ENCODE data around the gene CCDC83. TPM values are rescaled to one million over a fixed set of nuclear protein-coding genes. Genes with fewer than 3 reads are reported as not detected.
"Not testable (repeated sequence)": the region's sequence is repeated elsewhere in the genome, so short reads cannot be mapped to it uniquely, and the experiment has no call there.

The CCDC83 gene
- total RNA-seq, 1 experiment from 2014 or later = not detected

DNA sequence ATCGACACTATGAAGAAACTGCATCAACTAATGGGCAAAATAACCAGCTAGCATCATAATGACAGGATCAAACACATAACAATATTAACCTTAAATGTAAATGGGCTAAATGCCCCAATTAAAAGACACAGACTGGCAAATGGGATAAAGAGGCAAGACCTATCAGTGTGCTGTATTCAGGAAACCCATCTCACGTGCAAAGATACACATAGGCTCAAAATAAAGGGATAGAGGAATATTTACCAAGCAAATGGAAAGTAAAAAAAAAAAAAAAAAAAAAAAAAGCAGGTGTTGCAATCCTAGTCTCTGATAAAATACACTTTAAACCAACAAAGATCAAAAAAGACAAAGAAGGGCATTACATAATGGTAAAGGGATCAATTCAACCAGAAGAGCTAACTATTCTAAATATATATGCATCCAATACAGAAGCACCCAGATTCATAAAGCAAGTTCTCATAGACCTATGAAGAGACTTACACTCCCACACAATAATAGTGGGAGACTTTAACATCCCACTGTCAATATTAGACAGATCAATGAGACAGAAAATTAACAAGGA, 71.6 kb downstream of the CCDC83 start:
- DNase-seq (ENCODE audit: low spot score); in situ Hi-C loops (cut with HindIII; ENCODE audit: low sequenced_read_pairs): not testable (repeated sequence)

DNA sequence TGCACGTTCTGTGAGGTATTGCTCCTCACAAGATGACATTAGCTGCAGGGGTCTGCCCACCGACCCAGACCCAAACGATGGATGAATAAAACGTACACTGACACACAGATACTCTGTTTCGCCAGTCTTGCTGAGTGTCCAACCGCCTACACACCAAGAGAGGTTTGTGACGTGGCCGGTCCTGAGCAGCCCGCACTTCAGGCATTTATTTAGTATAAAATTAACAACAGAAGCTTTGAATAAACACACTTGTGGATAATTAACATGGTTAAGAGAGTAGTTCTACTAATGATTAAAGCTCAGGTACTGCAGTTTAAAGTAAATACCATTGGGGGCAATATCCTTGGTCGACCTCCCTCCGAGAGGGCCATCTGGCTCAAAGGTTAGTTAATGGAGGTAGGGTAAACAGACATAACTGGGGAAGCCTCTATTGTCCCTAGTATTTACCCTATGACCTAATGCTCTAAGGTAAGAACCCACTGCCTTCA, 75.7 kb downstream of the CCDC83 start:
- in situ Hi-C loops (cut with HindIII; ENCODE audit: low sequenced_read_pairs) = no loop called here
- DNase-seq (ENCODE audit: low spot score) = no peak

DNA sequence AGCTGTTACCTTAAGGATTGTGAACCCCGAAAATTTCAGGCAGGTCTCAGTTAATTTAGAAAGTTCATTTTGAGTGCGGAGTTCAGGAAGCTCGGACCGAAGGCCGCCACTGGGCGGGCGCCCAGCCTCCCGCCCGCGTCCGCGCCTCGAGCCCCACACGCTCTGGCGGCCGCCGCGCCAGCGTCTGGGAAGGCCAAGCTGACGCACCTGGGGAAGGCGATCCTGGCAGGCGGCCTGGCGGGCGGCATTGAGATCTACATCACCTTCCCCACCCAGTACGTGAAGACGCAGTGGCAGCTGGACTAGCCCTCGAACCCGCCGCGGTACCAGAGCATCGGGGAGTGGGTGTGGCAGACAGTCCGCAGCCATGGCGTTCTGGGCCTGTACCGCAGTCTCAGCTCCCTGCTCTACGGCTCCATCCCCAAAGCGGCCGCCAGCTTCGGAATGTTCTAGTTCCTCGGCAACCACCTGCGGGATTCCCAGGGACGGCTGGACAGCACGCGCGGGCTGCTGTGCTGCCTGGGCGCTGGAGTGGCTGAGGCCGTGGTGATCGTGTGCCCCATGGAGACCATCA, 79.5 kb downstream of the CCDC83 start:
- DNase-seq (ENCODE audit: low spot score) = no peak
- in situ Hi-C loops (cut with HindIII; ENCODE audit: low sequenced_read_pairs) = no loop called here

DNA sequence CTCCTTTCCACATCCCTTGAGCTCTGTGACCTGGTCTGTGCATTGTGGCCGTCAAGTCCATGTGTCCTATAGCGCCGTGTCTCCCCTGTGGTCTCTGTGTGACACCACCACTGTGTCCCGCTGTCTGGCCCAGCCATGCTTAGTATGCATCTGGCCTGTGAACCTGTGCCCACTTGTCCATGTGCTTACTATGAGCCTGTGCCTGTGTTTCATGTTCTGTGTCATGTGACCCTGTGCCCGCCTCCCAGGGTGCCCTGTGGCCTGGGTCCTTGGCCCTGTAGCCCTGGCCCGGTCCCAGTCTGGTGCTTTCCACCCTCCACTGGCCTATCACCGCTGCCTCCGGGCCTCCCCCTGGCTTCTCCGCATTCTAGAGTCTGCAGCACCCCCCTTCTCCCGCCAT, 80.6 kb downstream of the CCDC83 start:
- in situ Hi-C loops (cut with HindIII; ENCODE audit: low sequenced_read_pairs) = no loop called here

DNA sequence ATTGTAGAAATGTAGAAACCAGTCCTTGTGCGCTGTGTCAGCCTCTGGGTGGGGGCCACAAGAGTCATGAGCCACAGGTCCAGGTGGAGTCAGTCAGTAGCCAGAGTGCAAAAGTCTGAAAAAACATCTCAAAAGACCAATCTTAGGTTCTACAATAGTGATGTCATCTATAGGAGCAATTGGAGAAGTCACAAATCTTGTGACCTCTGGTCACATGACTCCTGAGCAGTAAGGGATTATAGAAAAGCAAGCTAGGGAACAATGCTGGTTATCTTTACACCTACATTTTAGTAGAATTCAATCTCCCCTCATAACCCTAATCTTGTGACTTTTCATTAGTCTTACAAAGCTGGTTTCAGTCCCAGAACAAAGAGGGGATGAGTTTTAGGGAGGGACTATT, 82.7 kb downstream of the CCDC83 start:
- in situ Hi-C loops (cut with HindIII; ENCODE audit: low sequenced_read_pairs) = no loop called here
- DNase-seq (ENCODE audit: low spot score) = no peak

More for the DNA sequence above, 80.6 kb downstream of the CCDC83 start:
- no peak for DNase-seq (ENCODE audit: low spot score)

DNA sequence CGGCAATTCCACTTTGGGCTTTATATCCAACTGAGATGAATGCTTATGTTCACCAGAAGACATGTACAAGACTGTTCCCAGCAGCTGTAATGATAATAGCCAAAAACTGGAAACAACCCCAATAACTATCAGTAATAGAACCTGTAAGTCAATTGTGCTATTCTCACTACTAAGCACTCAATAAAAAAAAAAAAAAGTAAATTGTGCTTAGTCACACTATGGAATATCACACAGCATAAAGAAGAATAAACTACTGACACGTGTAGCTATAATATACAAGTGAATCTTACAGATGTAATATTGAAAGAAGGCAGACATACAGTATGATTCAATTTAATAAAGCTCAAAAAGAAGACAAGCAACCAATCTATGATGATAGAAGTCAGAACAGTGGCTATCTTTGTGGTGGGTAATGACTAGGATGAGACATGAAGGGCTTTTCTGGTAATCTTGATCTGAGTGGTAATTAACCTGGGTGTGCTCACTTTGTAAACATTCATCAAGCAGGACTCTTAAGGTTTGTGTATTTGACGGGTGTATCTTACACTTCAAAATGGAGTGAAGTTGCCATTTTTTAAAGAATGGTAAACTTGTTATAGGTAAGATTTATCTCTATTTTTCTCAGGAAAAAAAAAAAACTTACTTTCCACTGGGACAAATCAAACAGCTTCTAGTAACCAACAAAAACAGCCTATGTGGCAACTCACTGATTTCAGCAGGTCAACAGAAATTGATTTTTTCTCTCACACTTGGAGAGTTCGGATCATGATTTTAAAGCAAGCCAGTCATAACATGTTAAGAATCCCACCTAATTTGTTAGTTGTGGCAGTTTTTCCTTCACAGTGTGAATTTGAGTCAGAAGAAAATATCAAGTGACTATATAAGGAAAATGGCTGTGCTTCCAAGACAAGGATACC, 84.2 kb downstream of the CCDC83 start:
- DNase-seq (ENCODE audit: low spot score) = no peak
- in situ Hi-C loops (cut with HindIII; ENCODE audit: low sequenced_read_pairs) = no loop called here

DNA sequence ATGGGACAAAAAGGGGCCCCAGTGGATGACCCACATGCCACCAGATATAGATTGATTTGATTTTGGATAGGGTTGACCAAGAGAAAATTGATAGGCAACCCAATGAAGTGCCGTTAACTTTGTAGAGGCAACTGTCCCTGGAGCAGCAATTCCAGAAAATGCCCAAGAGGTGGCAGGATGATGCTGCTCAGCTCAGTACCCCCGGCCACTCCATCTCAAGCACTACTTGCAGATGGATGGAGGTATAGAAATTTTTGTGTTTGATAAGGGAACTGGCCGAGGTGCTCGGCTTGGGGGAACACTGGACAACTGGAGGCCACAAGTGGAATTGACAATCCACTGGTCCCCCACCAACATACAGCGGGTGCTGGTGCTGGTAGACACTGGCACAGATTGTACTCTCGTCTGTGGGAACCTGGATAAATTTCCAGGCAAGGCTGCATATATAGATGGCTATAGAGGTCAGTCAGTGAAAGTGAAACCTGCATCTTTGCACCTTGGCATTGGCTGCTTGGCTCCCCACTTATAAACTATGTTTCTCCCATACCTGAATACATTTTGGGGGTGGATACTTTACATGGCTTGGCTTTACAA, 86.3 kb downstream of the CCDC83 start:
- no peak for DNase-seq (ENCODE audit: low spot score)

DNA sequence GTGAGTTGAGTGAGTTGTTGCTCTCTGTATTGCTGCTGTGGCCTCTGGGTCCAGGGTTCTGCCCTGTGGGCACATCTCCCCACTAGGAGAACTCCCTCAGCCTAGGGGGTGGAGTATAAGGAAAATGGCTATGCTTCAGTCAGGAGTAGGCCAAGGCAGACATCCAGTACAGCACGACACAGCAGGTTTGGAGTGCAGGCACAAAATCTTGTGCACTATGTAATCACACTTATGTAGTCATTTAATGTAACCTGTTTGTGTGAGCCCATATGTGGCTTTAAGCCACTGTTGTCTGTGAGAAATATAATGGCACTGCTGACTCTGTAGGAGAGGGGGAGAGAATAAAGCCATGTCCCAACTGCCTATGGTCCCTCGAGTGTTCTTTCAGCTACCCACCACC, 90.1 kb downstream of the CCDC83 start:
- in situ Hi-C loops (cut with HindIII; ENCODE audit: low sequenced_read_pairs) = no loop called here
- DNase-seq (ENCODE audit: low spot score) = no peak

More for the DNA sequence above, 86.3 kb downstream of the CCDC83 start:
- in situ Hi-C loops (cut with HindIII; ENCODE audit: low sequenced_read_pairs) = no loop called here

DNA sequence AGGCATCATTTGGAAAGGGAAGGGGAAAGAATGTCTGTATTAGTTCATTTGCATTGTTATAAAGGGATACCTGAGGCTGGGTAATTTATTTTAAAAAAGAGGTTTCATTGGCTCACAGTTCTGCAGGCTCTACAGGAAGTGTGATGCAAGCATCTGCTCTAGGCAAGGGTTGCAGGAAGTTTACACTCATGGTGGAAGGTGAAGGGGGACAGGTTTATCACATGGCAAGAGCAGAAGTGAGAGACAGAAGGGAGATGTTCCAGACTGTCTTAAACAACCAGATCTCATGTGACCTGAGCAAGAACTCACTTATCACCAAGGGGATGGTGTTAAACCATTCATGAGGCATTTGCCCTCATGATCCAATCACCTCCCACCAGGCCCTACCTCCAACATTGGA, 90.6 kb downstream of the CCDC83 start:
- in situ Hi-C loops (cut with HindIII; ENCODE audit: low sequenced_read_pairs) = no loop called here
- no peak for DNase-seq (ENCODE audit: low spot score)

DNA sequence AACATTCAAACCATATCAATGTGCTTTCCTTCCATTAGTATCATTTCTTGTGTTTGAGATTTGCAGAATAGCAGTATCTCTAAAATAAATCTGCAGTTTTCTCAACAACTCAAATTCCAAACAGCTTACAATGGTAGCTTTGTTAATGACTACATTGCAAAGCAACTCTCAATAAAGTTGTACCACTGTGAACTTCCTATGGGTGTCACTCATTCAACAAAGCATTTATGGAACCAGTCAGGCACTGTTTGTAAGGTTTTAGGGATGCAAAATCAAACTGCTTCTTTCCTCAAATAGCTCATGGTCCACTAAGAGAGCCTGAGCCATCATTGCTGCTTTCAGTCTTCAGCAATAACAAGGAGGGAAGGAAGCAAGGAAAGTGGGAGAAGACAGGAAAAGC, 91.0 kb downstream of the CCDC83 start:
- DNase-seq (ENCODE audit: low spot score) = no peak
- in situ Hi-C loops (cut with HindIII; ENCODE audit: low sequenced_read_pairs) = no loop called here

DNA sequence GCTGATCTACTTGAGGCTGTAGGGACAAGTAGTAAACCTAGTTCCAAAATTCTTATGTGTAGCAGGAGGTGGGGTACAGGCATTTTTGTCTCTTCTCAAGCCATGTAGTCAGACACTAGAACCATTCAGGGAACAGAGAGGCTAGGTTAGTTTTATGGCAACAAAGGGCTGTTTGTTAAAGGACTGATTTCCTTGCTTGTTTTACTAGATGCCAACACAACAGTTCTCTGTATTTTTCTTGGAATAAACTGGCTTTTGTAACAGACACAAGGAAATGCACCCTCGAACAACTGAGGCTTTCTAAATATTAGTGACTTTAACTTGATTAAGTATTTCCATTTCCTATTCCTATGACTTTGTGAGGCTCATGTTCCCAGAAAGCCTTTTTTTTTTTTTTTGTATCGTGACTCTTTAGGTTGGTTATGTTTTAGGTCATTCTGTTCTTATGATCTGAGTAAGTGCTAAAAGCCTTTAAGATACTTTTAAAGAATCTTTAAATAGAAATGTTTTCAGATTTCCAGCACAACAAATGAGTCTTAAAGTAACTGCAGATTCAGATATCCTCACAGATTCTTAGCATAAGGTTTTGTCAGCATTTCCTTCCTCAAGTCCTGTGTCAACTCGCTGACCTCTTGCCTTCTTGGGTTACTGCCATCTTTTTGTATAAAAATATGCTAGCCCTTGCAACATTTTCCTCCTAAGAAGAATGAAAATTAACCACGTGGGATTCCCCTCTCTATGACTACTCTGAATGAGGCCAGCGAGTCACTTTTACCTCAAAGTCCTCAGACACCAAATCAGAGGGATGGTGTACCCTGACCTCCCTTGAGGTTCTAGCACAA, 92.5 kb downstream of the CCDC83 start:
- DNase-seq (ENCODE audit: low spot score) = no peak
- in situ Hi-C loops (cut with HindIII; ENCODE audit: low sequenced_read_pairs) = no loop called here

DNA sequence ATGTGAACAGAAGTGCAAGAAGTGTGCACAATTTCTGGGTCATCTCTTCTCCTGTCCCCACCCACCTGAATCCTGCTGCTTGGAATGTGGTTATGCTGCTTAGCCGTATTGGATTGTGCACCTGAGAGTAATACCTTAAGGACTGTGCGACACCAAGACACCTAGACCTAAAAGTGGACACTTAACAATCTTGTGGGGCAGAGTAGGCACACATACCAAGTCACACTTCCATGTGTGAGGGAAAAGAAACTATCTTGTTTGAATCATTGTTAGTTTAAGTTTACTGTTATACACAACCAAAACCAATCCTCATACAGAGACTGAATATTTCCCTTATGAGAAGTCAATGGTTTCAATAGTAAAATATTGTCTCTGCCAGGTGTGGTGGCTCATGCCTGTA, 93.7 kb downstream of the CCDC83 start:
- DNase-seq (ENCODE audit: low spot score) = no peak
- in situ Hi-C loops (cut with HindIII; ENCODE audit: low sequenced_read_pairs) = no loop called here

DNA sequence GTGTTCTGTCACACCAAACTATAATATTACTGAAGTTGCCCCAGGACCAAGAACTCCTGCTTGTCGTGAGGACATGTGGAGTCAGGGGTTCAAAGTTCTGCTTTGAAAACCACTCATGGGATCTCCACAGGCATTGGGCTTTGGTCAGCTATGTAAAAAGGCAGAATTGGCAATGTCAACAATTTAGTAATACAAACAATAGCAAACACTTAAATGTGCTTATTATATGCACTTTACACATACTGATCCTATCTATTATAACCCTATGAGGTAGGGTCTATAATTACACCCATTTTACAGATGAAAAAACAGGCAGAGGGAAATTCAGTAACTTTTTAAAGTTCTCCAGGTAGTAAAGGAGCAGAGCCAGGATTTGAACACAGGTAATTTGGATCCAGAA, 94.6 kb downstream of the CCDC83 start:
- in situ Hi-C loops (cut with HindIII; ENCODE audit: low sequenced_read_pairs) = no loop called here

DNA sequence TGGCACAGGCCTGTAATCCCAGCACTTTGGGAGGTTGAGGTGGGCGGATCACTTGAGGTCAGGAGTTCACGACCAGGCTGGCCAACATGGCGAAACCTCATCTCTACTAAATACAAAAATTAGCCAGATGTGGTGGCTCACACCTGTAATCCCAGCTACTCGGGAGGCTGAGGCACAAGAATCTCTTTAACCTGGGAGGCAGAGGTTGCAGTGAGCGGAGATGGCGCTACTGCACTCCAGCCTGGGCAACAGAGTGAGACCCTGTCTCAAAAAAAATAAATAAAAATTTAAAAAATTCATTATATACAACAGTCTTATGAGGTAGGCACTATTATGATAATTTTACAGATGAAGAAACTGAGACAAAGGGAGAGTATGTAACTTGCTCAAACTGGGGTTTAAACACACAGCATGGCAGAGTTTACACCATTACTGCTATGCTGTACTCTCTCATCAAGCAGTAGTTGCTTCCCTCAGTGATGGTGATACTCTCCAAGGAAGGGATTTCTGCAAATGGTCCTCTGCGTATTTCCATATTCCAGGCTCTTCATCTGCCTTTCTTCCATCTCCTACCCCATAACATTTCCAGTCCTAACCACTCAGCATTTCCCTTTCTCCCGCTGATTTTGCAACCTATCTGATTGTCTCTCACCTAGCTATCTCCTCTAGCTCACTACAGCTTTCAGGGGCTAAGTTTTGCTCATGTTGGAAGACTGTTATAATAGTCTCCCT, 95.3 kb downstream of the CCDC83 start:
- in situ Hi-C loops (cut with HindIII; ENCODE audit: low sequenced_read_pairs) = no loop called here
- no peak for DNase-seq (ENCODE audit: low spot score)

More for the DNA sequence above, 94.6 kb downstream of the CCDC83 start:
- no peak for DNase-seq (ENCODE audit: low spot score)

DNA sequence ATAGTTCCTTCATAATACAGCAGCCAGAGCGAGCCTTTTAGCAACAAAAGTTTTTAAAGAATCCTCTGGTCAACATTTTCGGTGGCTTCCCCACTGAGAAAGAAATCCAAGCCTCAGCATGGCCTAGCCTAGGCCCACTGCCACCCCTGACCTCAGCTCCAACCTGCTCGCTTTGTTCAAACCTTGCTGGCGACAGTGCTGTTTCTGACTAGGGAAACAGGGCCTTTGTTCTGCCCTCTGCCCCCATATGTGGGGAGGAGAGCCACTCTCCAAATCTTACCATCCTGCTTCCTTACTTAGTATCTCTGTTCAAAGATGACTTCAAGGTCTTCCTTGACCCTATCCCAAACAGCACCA, 95.8 kb downstream of the CCDC83 start:
- DNase-seq (ENCODE audit: low spot score) = no peak
- in situ Hi-C loops (cut with HindIII; ENCODE audit: low sequenced_read_pairs) = no loop called here

DNA sequence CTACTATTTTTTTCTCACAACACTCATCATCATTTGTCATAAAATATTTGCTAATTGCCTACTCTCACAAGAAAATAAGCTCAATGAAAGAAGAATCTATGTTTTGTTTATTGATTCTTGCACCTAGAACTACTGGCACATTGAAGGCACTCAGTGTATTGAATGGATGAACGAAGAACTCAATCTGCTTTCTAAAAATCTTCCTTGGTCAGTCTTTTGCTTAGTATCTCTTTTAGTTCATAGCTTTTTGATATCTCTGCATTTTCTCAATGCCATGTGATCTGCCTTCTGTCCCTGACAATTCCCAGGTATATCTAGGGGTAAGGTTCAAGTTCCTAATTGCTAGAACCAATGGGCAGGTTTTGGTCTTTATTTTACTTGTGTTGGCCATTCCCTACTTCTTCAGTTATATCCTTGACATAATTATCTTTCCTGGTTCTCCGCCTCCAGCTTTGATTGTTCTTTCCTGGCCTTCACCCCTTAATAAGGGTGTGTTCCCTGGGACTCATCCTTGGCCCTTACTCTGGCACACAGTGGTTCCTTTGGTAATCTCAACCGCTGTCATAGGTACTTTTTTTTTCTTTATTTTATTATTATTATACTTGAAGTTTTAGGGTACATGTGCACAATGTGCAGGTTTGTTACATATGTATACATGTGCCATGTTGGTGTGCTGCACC, 96.4 kb downstream of the CCDC83 start:
- DNase-seq (ENCODE audit: low spot score) = no peak
- in situ Hi-C loops (cut with HindIII; ENCODE audit: low sequenced_read_pairs) = no loop called here

DNA sequence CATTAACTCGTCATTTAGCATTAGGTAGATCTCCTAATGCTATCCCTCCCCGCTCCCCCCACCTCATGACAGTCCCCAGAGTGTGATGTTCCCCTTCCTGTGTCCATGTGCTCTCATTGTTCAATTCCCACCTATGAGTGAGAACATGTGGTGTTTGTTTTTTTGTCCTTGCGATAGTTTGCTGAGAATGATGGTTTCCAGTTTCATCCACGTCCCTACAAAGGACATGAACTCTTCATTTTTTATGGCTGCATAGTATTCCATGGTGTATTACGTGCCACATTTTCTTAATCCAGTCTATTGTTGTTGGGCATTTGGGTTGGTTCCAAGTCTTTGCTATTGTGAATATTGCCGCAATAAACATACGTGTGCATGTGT, 96.9 kb downstream of the CCDC83 start:
- DNase-seq (ENCODE audit: low spot score); in situ Hi-C loops (cut with HindIII; ENCODE audit: low sequenced_read_pairs): not testable (repeated sequence)
